GM10266 (cell line): ENCODE measurements around the gene WDR46.

Experiments
- DNase-seq: peaks from one replicate; pipeline ENCODE4 v3.0.0; 2012; ENCODE audit errors: extremely low spot score
- TF ChIP-seq, protein P1 (sequence below): IDR thresholded peaks from 2 replicates; pipeline ENCODE4 v1.5.1; 2012; ENCODE audit warnings: mild to moderate bottlenecking, low read depth; ENCODE audit not compliant: control insufficient read depth, insufficient read depth; ENCODE audit errors: missing control alignments

The WDR46 gene

GRCh38 chr6:33288921-33289783 lies at the start of gene WDR46, which contains the start of gene PFDN6:
Gene WDR46 (minus strand): TSS chr6:33289239. CDS start chr6:33289170, 69 bp downstream.
Gene PFDN6 (plus strand): TSS chr6:33289601. CDS start chr6:33289857, 256 bp downstream.
- TF ChIP-seq, protein P1, sequence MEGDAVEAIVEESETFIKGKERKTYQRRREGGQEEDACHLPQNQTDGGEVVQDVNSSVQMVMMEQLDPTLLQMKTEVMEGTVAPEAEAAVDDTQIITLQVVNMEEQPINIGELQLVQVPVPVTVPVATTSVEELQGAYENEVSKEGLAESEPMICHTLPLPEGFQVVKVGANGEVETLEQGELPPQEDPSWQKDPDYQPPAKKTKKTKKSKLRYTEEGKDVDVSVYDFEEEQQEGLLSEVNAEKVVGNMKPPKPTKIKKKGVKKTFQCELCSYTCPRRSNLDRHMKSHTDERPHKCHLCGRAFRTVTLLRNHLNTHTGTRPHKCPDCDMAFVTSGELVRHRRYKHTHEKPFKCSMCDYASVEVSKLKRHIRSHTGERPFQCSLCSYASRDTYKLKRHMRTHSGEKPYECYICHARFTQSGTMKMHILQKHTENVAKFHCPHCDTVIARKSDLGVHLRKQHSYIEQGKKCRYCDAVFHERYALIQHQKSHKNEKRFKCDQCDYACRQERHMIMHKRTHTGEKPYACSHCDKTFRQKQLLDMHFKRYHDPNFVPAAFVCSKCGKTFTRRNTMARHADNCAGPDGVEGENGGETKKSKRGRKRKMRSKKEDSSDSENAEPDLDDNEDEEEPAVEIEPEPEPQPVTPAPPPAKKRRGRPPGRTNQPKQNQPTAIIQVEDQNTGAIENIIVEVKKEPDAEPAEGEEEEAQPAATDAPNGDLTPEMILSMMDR: no peak
- DNase-seq: peak; percentile 91

- TF ChIP-seq, protein P1: no peak
- DNase-seq: no peak
Measured at GRCh38 chr6:33336495-33336894, 47.5 kb upstream of the WDR46 start.

DNA sequence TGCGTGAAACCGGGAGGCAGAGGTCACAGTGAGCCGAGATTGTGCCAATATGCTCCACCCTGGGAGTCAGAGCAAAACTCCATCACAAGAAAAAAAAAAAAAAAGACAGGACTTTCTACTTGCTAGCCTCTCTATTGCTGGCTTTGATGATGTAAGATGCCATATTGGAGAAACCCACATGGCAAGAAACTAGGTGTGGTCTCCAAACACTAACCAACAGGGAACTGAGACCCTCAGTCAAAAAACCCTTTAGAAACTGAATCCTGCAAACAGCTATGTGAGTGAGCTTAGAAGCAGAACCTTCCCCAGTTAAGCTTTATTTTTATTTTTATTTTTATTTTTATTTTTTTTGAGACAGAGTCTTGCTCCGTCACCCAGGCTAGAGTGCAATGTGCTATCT lies 46.9 kb upstream of the WDR46 start:
- TF ChIP-seq, protein P1: no peak
- DNase-seq: no peak

DNA sequence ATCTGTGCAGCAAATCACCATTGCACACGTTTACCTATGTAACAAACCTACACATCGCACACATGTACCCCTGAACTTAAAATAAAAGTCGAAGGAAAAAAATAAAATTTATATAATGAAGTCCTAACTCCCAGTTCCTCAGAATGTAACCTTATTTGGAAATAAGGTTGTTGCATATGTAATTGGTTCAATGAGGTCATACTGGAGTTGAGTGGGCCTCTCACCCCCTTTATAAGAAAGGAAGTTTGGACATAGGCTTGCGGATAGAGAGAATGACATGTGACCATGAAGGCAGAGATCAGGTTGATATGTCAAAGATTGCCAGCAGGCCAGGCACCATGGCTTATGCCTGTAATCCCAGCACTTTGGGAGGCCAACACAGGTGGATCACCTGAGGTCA lies 44.6 kb upstream of the WDR46 start:
- DNase-seq: no peak
- TF ChIP-seq, protein P1: no peak

DNA sequence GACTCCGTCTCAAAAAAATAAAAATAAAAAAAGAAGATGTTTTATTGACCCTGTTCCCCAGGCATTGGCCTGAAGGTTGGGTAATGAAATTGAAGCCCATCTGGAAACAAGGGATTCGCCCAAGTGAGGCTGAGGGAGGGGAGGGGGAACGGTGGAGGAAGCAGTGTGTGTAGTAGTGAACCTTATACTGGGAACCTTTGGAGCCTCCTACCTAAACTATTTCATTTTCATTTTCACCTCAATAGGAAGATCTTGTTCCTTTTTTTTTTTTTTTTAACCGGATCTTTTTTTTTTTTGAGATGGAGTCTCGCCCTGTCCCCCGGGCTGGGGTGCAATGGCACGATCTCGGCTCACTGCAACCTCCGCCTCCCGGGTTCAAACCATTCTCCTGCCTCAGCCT lies 41.7 kb upstream of the WDR46 start:
- DNase-seq: no peak
- TF ChIP-seq, protein P1: no peak

DNA sequence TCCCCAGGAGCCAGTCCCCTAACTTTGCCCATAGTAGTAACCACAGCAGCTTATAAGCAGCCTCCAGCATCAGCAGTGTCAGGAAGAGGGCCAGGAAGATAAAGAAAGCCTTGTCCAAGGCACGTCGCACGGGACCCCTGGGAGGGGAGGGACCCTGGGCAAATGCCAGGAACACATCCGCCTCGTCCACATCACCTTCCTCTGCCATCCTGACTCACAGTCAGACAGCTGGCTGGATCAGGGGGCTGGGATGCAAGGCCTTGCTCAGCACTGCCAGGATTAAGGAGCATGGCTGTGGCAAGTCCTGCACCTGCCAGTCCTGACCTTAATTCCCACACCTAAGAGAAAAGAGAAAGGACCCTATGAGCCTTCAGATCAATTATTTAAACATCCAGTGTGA lies 40.0 kb upstream of the WDR46 start:
- TF ChIP-seq, protein P1: no peak
- no peak for DNase-seq

- no peak for DNase-seq
Measured at GRCh38 chr6:33324125-33324524, 35.1 kb upstream of the WDR46 start.

More at GRCh38 chr6:33324125-33324524, 35.1 kb upstream of the WDR46 start:
- TF ChIP-seq, protein P1: no peak
